HepG2 (cell line): Measurements from ENCODE around the gene HMGN1. TPM values are rescaled to one million over a fixed set of nuclear protein-coding genes. Genes with fewer than 3 reads are reported as not detected.

ENCODE experiments used
- BORCS8-MEF2B ChIP-seq: sonication (generic); formaldehyde crosslinking; IDR thresholded peaks from 2 replicates; pipeline ENCODE4 v1.8.0; 2022; ENCODE audit warnings: mild to moderate bottlenecking, missing genetic modification reagents
- BRCA1 ChIP-seq: sonication (generic); formaldehyde crosslinking; IDR thresholded peaks from 2 replicates; pipeline ENCODE4 v1.4.0; 2020; ENCODE audit warnings: missing genetic modification reagents
- CBX2 ChIP-seq, 2 experiments: fragments of 200-600 bp in 1 of 2; sonication (generic); formaldehyde crosslinking in 1 of 2; IDR thresholded peaks; 2 replicates each; pipeline versions ENCODE4 v1.7.0 to v1.8.1; 2018 to 2022; ENCODE audit warnings: low read depth in 2 of 2, low read length in 1 of 2, mild to moderate bottlenecking in 1 of 2, missing genetic modification reagents in 1 of 2
- EED ChIP-seq: sonication (generic); formaldehyde crosslinking; IDR thresholded peaks from 2 replicates; pipeline ENCODE4 v1.5.0; 2020; ENCODE audit warnings: mild to moderate bottlenecking, missing genetic modification reagents
- FOXC1 ChIP-seq: sonication (generic); formaldehyde crosslinking; IDR thresholded peaks from 2 replicates; pipeline ENCODE4 v1.8.0; 2022; ENCODE audit warnings: mild to moderate bottlenecking, missing genetic modification reagents, borderline replicate concordance
- FOXJ3 ChIP-seq: sonication (generic); formaldehyde crosslinking; IDR thresholded peaks from 2 replicates; pipeline ENCODE4 v1.4.0; 2020; ENCODE audit warnings: missing genetic modification reagents, mild to moderate bottlenecking, borderline replicate concordance
- HMG20A ChIP-seq: IDR thresholded peaks from 2 replicates; pipeline ENCODE4 v1.6.1; 2016; ENCODE audit warnings: borderline replicate concordance
- KDM4B ChIP-seq: sonication (generic); formaldehyde crosslinking; IDR thresholded peaks from 2 replicates; pipeline ENCODE4 v1.4.0; 2020; ENCODE audit warnings: missing genetic modification reagents
- MAFF ChIP-seq: IDR thresholded peaks from 2 replicates; pipeline ENCODE4 v1.6.1; 2011; ENCODE audit warnings: low read depth, low read length, improper control_type of control experiment
- MLLT10 ChIP-seq: sonication (generic); formaldehyde crosslinking; IDR thresholded peaks from 2 replicates; pipeline ENCODE4 v1.4.0; 2020; ENCODE audit warnings: missing genetic modification reagents
- NCOA1 ChIP-seq: sonication (generic); formaldehyde crosslinking; IDR thresholded peaks from 2 replicates; pipeline ENCODE4 v1.9.0; 2021; ENCODE audit warnings: missing genetic modification reagents
- REXO4 ChIP-seq: sonication (generic); formaldehyde crosslinking; IDR thresholded peaks from 2 replicates; pipeline ENCODE4 v1.8.0; 2022; ENCODE audit warnings: missing genetic modification reagents, mild to moderate bottlenecking, borderline replicate concordance
- SNAI1 ChIP-seq: sonication (generic); formaldehyde crosslinking; IDR thresholded peaks from 2 replicates; pipeline ENCODE4 v1.5.0; 2020; ENCODE audit warnings: mild to moderate bottlenecking, missing genetic modification reagents, borderline replicate concordance
- TARDBP ChIP-seq: sonication (generic); formaldehyde crosslinking; IDR thresholded peaks from 2 replicates; pipeline ENCODE4 v1.8.0; 2022; ENCODE audit warnings: mild to moderate bottlenecking, missing genetic modification reagents
- ZNF577 ChIP-seq: sonication (generic); formaldehyde crosslinking; IDR thresholded peaks from 2 replicates; pipeline ENCODE4 v1.4.0; 2020; ENCODE audit warnings: mild to moderate bottlenecking, low read depth, missing genetic modification reagents, borderline replicate concordance
- ZNF703 ChIP-seq: sonication (generic); formaldehyde crosslinking; IDR thresholded peaks from 2 replicates; pipeline ENCODE4 v1.5.1; 2020; ENCODE audit warnings: missing genetic modification reagents, mild to moderate bottlenecking, moderate library complexity, borderline replicate concordance
- ZNF839 ChIP-seq: sonication (generic); formaldehyde crosslinking; IDR thresholded peaks from 2 replicates; pipeline ENCODE4 v1.4.0; 2020; ENCODE audit warnings: missing genetic modification reagents, mild to moderate bottlenecking, borderline replicate concordance
- ZSCAN5A ChIP-seq: sonication (generic); formaldehyde crosslinking; IDR thresholded peaks from 2 replicates; pipeline ENCODE4 v1.8.0; 2022; ENCODE audit warnings: mild to moderate bottlenecking, missing genetic modification reagents, borderline replicate concordance
- polyA plus RNA-seq, 8 experiments: library from polyadenylated mRNA; depleted of rRNA in 3 of 8; stranded (reverse) in 7 of 8; unstranded in 1 of 8; fragments of >200 nt; fragmentation: Illumina TruSeq in 4 of 8; extraction: Trizol in 4 of 8; gene quantifications; 2 replicates each; pipeline versions ENCODE4 v1.2.1 to v1.2.3, GENCODE V29; 2011 to 2016; ENCODE audit warnings: low read depth in 4 of 8, missing spikeins in 1 of 8, mixed read lengths in 1 of 8; ENCODE audit not compliant: insufficient read depth in 1 of 8
- total RNA-seq, 5 experiments: library from RNA; depleted of rRNA; stranded (reverse); fragments of >200 nt; fragmentation: Illumina TruSeq; extraction: Trizol; gene quantifications; 2 replicates each; pipeline ENCODE4 v1.2.3, GENCODE V29; 2016; ENCODE audit warnings: low read depth in 1 of 5
- TF ChIP-seq, protein P1 (sequence below): sonication (generic); formaldehyde crosslinking; IDR thresholded peaks from 2 replicates; pipeline ENCODE4 v1.4.0; 2020; ENCODE audit warnings: mild to moderate bottlenecking, missing genetic modification reagents, borderline replicate concordance
- TF ChIP-seq, protein P2 (sequence below): sonication (generic); formaldehyde crosslinking; IDR thresholded peaks from 2 replicates; pipeline ENCODE4 v1.4.0; 2020; ENCODE audit warnings: missing genetic modification reagents

The HMGN1 gene
- total and polyA plus RNA-seq, 2 of the 13 experiments (the other 11 are each of a cell fraction or from before 2014, with no cell fraction given) = 104 to 286 TPM

DNA sequence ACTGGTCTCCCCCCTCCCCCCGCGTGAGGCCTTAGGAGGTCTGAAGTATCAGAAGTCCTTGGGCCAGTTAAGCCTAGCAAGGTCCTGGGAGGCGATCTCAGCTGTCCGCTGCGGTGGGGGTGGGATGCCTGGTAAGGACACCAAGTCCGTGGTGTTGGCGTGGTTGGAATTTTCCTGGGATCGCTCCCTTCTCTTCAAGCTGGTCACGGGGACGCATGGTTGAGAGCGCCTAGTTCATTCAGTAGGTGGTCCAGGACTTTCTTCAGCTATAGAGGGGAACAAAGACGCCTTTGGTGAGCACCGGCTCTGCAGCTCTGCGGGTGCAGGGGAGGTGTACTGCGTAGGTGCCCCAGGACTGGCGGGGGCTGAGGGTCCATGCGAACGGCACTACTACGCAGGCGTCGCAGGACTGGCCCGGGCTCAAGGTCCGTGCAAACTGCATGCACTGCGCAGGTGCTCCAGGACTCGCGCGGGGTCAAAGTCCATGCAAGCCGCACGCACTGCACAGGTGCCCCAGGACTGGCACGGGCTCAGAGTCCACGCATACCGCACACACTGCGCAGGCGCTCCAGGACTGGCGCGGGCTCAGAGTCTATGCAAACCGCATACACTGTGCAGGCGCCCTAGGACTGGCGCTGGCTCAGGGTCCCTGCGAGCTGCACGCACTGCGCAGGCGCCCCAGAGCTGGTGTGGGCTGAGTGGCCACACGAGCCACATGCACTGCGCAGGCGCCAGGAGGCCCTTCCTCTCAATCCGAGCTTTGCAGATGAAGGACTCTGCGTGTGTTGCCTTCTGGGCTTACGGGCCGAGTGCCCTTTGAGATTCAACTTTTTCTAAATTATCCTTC, 36.6 kb upstream of the HMGN1 start (continued):
- TF ChIP-seq, protein P1, sequence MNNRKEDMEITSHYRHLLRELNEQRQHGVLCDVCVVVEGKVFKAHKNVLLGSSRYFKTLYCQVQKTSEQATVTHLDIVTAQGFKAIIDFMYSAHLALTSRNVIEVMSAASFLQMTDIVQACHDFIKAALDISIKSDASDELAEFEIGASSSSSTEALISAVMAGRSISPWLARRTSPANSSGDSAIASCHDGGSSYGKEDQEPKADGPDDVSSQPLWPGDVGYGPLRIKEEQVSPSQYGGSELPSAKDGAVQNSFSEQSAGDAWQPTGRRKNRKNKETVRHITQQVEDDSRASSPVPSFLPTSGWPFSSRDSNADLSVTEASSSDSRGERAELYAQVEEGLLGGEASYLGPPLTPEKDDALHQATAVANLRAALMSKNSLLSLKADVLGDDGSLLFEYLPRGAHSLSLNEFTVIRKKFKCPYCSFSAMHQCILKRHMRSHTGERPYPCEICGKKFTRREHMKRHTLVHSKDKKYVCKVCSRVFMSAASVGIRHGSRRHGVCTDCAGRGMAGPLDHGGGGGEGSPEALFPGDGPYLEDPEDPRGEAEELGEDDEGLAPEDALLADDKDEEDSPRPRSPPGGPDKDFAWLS (CRISPR knock-in tag) = no peak
- TF ChIP-seq MLLT10 (no peak), CBX2 (IDR thresholded peaks at IDR 0.05; ENCODE audit: low read depth, low read length) (no peak), CBX2 (CRISPR knock-in tag; IDR thresholded peaks at IDR 0.05; ENCODE audit: low read depth) (no peak), REXO4 (CRISPR knock-in tag) (no peak), SNAI1 (CRISPR knock-in tag) (no peak), ZNF577 (CRISPR knock-in tag) (no peak), NCOA1 (CRISPR knock-in tag) (peak; percentile 98), ZNF703 (CRISPR knock-in tag) (no peak; the same call in 1 of the 2 replicates), BRCA1 (CRISPR knock-in tag) (no peak), BORCS8-MEF2B (CRISPR knock-in tag) (peak; percentile 55), ZNF839 (CRISPR knock-in tag) (no peak), TARDBP (CRISPR knock-in tag) (peak; percentile 84; the same call in 1 of the 2 replicates), ZSCAN5A (CRISPR knock-in tag) (peak; percentile 32; the same call in 1 of the 2 replicates), MAFF (no peak), EED (CRISPR knock-in tag) (no peak), FOXC1 (CRISPR knock-in tag) (no peak; the same call in 1 of the 2 replicates), KDM4B (CRISPR knock-in tag) (peak; percentile 74), FOXJ3 (peak; percentile 54; the same call in 1 of the 2 replicates), HMG20A (CRISPR knock-in tag) (peak; percentile 67; the same call in 1 of the 2 replicates)
- TF ChIP-seq, protein P2, sequence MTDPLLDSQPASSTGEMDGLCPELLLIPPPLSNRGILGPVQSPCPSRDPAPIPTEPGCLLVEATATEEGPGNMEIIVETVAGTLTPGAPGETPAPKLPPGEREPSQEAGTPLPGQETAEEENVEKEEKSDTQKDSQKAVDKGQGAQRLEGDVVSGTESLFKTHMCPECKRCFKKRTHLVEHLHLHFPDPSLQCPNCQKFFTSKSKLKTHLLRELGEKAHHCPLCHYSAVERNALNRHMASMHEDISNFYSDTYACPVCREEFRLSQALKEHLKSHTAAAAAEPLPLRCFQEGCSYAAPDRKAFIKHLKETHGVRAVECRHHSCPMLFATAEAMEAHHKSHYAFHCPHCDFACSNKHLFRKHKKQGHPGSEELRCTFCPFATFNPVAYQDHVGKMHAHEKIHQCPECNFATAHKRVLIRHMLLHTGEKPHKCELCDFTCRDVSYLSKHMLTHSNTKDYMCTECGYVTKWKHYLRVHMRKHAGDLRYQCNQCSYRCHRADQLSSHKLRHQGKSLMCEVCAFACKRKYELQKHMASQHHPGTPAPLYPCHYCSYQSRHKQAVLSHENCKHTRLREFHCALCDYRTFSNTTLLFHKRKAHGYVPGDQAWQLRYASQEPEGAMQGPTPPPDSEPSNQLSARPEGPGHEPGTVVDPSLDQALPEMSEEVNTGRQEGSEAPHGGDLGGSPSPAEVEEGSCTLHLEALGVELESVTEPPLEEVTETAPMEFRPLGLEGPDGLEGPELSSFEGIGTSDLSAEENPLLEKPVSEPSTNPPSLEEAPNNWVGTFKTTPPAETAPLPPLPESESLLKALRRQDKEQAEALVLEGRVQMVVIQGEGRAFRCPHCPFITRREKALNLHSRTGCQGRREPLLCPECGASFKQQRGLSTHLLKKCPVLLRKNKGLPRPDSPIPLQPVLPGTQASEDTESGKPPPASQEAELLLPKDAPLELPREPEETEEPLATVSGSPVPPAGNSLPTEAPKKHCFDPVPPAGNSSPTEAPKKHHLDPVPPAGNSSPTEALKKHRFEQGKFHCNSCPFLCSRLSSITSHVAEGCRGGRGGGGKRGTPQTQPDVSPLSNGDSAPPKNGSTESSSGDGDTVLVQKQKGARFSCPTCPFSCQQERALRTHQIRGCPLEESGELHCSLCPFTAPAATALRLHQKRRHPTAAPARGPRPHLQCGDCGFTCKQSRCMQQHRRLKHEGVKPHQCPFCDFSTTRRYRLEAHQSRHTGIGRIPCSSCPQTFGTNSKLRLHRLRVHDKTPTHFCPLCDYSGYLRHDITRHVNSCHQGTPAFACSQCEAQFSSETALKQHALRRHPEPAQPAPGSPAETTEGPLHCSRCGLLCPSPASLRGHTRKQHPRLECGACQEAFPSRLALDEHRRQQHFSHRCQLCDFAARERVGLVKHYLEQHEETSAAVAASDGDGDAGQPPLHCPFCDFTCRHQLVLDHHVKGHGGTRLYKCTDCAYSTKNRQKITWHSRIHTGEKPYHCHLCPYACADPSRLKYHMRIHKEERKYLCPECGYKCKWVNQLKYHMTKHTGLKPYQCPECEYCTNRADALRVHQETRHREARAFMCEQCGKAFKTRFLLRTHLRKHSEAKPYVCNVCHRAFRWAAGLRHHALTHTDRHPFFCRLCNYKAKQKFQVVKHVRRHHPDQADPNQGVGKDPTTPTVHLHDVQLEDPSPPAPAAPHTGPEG (CRISPR knock-in tag) = no peak
